Vagina (tissue), 2 donors: ENCODE measurements around the gene PDAP1.

Experiments
- CTCF ChIP-seq, 3 experiments: fragments of 450-650 bp in 2 of 3; fragments of 200-600 bp in 1 of 3; sonication (generic) in 1 of 3; IDR thresholded peaks; one replicate each; pipeline ENCODE4 v1.5.1; 2017 to 2019; ENCODE audit warnings: antibody characterized with exemption in 3 of 3, mild to moderate bottlenecking in 2 of 3, moderate library complexity in 2 of 3
- POLR2A ChIP-seq, 2 donors: fragments of 450-650 bp; IDR thresholded peaks; one replicate each; pipeline ENCODE4 v1.6.1; 2017; ENCODE audit warnings: antibody characterized with exemption in 2 of 2, mild to moderate bottlenecking in 2 of 2, moderate library complexity in 2 of 2
- POLR2AphosphoS5 ChIP-seq, 2 donors: sonication (generic); formaldehyde crosslinking; IDR thresholded peaks; one replicate each; pipeline ENCODE4 v1.9.0; 2017; ENCODE audit warnings: antibody characterized with exemption in 2 of 2, mild to moderate bottlenecking in 2 of 2, low read depth in 1 of 2; ENCODE audit not compliant: insufficient read depth in 1 of 2

- TF ChIP-seq CTCF (IDR thresholded peaks at IDR 0.05) = no peak
- no peak for TF ChIP-seq POLR2AphosphoS5 (IDR thresholded peaks at IDR 0.05; ENCODE audit: insufficient read depth in 1 of 2, low read depth in 1 of 2)
- TF ChIP-seq POLR2A (IDR thresholded peaks at IDR 0.05) = no peak
Measured at GRCh38 chr7:99390941-99391602, 17.3 kb downstream of the PDAP1 start.
